ENCODE results near the gene GPR150. TPM values are rescaled to one million over a fixed set of nuclear protein-coding genes. Genes with fewer than 3 reads are reported as not detected.

Gene GPR150
- 1 to 10 TPM; 1.5 to 2.4 TPM for total RNA-seq
- polyA plus RNA-seq: 1 to 10 TPM; 3.1 to 6.1 TPM

DNA sequence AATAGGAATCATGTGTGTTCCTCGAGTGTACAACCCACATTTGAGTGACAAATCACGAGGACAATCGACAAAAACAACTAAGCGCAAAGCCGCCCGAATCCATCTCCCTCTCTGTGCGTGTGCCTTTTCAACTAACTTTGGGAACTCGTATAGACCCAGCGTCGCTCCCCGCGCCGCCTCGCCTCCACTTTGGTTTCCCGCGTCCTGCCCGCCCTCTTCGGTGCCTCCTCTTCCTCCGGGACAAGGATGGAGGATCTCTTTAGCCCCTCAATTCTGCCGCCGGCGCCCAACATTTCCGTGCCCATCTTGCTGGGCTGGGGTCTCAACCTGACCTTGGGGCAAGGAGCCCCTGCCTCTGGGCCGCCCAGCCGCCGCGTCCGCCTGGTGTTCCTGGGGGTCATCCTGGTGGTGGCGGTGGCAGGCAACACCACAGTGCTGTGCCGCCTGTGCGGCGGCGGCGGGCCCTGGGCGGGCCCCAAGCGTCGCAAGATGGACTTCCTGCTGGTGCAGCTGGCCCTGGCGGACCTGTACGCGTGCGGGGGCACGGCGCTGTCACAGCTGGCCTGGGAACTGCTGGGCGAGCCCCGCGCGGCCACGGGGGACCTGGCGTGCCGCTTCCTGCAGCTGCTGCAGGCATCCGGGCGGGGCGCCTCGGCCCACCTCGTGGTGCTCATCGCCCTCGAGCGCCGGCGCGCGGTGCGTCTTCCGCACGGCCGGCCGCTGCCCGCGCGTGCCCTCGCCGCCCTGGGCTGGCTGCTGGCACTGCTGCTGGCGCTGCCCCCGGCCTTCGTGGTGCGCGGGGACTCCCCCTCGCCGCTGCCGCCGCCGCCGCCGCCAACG lies at the start of gene GPR150:
TSS of gene GPR150 (plus strand) at position 58 of the 840 bp plus-strand sequence. CDS start at position 247, 189 bp downstream.
- H3K27me3 ChIP-seq (ENCODE audit: insufficient read depth, low read length): no peaks in the 10 kb centered on the region
- H3K27ac Mint-ChIP-seq: peak within 1 kb of the TSS; percentile 23 to 95 (median 86)
- no peaks in the 10 kb centered on the region for H3K27me3 Mint-ChIP-seq
- peak within 1 kb of the TSS; percentile 90 to 97 (median 94) for H3K4me3 Mint-ChIP-seq
- H3K4me3 ChIP-seq (ENCODE audit: low read length in 2 of 2): peak within 1 kb of the TSS; percentile 38 to 73
- ChIA-PET CTCF (ENCODE audit: partially characterized antibody) (interaction anchor here (7.7 kb wide), 1 partner anchor 24 kb away, joined by 89 read pairs; the partner anchor contains the start of gene RFESD), POLR2A (ENCODE audit: partially characterized antibody) (interaction anchor here (0.7 to 5.8 kb wide), 8 partner anchors 9 to 1042 kb away, joined by 3 to 110 read pairs (median 7); partner anchors contain the start of genes ARSK, CAST, RFESD and SKIC3)
- H3K36me3 ChIP-seq (ENCODE audit: insufficient read depth, low read length): no peaks in the 10 kb centered on the region
- no peaks in the 10 kb centered on the region for H3K9me3 ChIP-seq (ENCODE audit: control insufficient read depth in 1 of 2, low read length in 2 of 2)
- DNase-seq: peak; percentile 58 to 72 (median 64)
- intact Hi-C loops (cut with micrococcal nuclease): loop anchor here (1.0 to 5.0 kb wide), 2 partner anchors 65 to 342 kb away; partner anchors contain the start of genes ARSK and ELL2
- peaks cover 0 to 2% (median 0%) of the 10 kb centered on the region in 8 donors for H3K9me3 Mint-ChIP-seq
- H3K27ac ChIP-seq (ENCODE audit: low read depth, low read length): peak within 1 kb of the TSS; percentile 69
- H3K36me3 Mint-ChIP-seq: peaks cover 3 to 5% of the 10 kb centered on the region in 2 donors
- peaks cover 57 to 76% (median 67%) of the 10 kb centered on the region in 4 donors for H3K4me1 Mint-ChIP-seq
- H3K4me1 ChIP-seq (ENCODE audit: insufficient read depth, low read length): peaks cover 72% of the 10 kb centered on the region

DNA sequence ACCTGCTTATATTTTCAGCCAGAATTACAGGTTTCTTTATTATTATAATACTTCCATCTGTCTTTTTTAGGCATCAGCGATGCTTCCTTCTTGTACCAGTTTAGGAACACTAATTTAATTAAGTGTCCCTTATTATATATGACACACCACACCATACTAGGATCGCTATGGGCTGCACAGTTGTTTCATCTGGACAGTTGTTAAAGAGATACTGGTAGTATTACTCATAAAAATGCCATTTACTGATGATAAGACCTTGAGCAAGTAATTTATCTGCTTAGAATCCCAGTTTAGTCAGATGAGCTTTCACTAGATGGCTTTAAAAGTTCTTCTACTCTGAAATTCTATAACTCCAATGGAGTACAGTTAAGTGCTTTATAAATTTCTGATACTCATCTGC lies 47.9 kb upstream of the GPR150 start:
- Mint-ChIP-seq H3K27ac (no peak overlapping the region), H3K4me3 (no peak overlapping the region), H3K36me3 (peaks cover 62 to 64% of the 10 kb centered on the region in 2 donors), H3K27me3 (no peaks in the 10 kb centered on the region), H3K4me1 (peaks cover 0 to 5% (median 2%) of the 10 kb centered on the region in 4 donors), H3K9me3 (no peaks in the 10 kb centered on the region)
- Histone ChIP-seq H3K4me3 (ENCODE audit: low read length in 2 of 2) (no peak overlapping the region), H3K27ac (ENCODE audit: low read depth, low read length) (no peak overlapping the region), H3K36me3 (ENCODE audit: insufficient read depth, low read length) (peaks cover 20% of the 10 kb centered on the region), H3K9me3 (ENCODE audit: control insufficient read depth in 1 of 2, low read length in 2 of 2) (no peaks in the 10 kb centered on the region), H3K4me1 (ENCODE audit: insufficient read depth, low read length) (no peaks in the 10 kb centered on the region), H3K27me3 (ENCODE audit: insufficient read depth, low read length) (no peaks in the 10 kb centered on the region)
- intact Hi-C loops (cut with micrococcal nuclease): no loop called here
- POLR2A ChIA-PET (ENCODE audit: partially characterized antibody): no interaction called here
- DNase-seq: no peak
- CTCF ChIA-PET (ENCODE audit: partially characterized antibody): no interaction called here

DNA sequence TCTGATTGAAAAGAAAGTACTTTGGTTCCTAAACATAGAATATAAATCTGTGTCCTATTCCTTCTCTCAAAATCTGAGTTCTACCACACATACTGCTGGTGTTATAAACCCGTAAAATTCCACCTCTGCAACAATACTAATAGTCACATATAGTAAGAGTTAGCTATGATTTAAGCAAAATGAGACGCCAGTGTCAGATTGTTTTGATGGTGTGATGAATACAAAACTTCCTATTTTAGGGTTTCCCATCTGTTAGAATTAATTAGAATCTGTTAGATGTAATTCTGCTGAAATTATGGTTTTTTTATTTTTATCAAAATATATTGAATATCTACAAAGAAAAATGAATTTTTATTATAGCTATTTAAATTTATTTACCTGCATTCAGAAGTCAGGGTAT lies 38.3 kb upstream of the GPR150 start:
- Mint-ChIP-seq H3K4me3 (no peak overlapping the region), H3K36me3 (peaks cover 21 to 30% of the 10 kb centered on the region in 2 donors), H3K9me3 (no peaks in the 10 kb centered on the region), H3K27me3 (no peaks in the 10 kb centered on the region), H3K27ac (no peak overlapping the region), H3K4me1 (peaks cover 0 to 3% (median under 1%) of the 10 kb centered on the region in 4 donors)
- ChIA-PET POLR2A (ENCODE audit: partially characterized antibody) (no interaction called here), CTCF (ENCODE audit: partially characterized antibody) (interaction anchor here (1.3 kb wide), 1 partner anchor 27 kb away, joined by 3 read pairs; the partner anchor contains the start of genes ARSK and SKIC3)
- H3K36me3 ChIP-seq (ENCODE audit: insufficient read depth, low read length): peaks cover 7% of the 10 kb centered on the region
- no peak for DNase-seq
- H3K27me3 ChIP-seq (ENCODE audit: insufficient read depth, low read length): no peaks in the 10 kb centered on the region
- no peaks in the 10 kb centered on the region for H3K4me1 ChIP-seq (ENCODE audit: insufficient read depth, low read length)
- intact Hi-C loops (cut with micrococcal nuclease): no loop called here
- H3K27ac ChIP-seq (ENCODE audit: low read depth, low read length): no peak overlapping the region
- no peak overlapping the region for H3K4me3 ChIP-seq (ENCODE audit: low read length in 2 of 2)
- H3K9me3 ChIP-seq (ENCODE audit: control insufficient read depth in 1 of 2, low read length in 2 of 2): no peaks in the 10 kb centered on the region

DNA sequence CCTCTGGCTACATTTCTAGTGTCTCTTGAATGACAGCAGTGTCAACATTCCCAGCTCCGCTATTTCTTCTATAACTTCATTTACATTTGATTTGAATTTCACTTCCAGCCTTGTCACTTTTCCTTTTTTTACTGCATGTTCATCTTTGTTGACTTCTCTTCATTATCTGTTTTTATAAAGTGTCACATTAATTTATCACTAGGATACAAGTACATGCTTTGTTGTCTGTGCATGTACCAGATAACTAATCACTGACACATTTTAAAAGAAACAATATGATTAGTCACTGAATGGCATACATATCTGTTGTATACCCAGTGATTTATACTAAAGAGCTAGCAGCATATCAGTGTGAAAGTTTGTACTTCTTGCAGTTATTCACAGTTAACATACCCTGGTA lies 35.9 kb upstream of the GPR150 start:
- no peak overlapping the region for H3K4me3 Mint-ChIP-seq
- CTCF ChIA-PET (ENCODE audit: partially characterized antibody): no interaction called here
- H3K9me3 Mint-ChIP-seq: no peaks in the 10 kb centered on the region

DNA sequence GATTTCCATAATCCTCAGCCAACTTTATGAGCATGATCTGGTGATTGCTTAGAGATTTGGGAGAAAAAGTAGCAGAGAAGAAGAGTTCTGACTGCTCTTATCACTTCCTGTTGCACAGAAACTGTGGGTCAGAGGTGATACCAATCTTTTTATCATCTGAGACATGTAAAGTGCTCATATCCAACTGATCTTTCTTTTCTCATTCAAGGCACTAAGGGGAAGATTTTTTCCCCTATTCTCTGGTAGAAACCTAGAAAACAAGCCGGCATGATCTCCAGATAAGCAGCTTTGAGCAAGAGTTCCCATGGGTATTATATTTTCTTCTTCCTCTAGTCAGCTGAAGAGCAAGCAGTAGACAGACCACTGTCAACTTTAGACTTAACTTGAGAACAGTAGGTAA lies 29.0 kb upstream of the GPR150 start:
- Histone ChIP-seq H3K27me3 (ENCODE audit: insufficient read depth, low read length) (no peaks in the 10 kb centered on the region), H3K4me1 (ENCODE audit: insufficient read depth, low read length) (peaks cover 17% of the 10 kb centered on the region), H3K36me3 (ENCODE audit: insufficient read depth, low read length) (no peaks in the 10 kb centered on the region), H3K4me3 (ENCODE audit: low read length in 2 of 2) (no peak overlapping the region), H3K9me3 (ENCODE audit: control insufficient read depth in 1 of 2, low read length in 2 of 2) (no peaks in the 10 kb centered on the region), H3K27ac (ENCODE audit: low read depth, low read length) (no peak overlapping the region)
- Mint-ChIP-seq H3K27ac (peak overlapping the region; percentile 3 to 85 (median 60)), H3K36me3 (peaks cover 7 to 16% of the 10 kb centered on the region in 2 donors), H3K4me3 (peak overlapping the region in 4 of 8 donors; percentile 8 to 62 (median 61)), H3K27me3 (no peaks in the 10 kb centered on the region), H3K4me1 (peaks cover 16 to 24% (median 20%) of the 10 kb centered on the region in 4 donors), H3K9me3 (no peaks in the 10 kb centered on the region)
- POLR2A ChIA-PET (ENCODE audit: partially characterized antibody): no interaction called here
- CTCF ChIA-PET (ENCODE audit: partially characterized antibody): no interaction called here
- peak in 2 of 5 donors; percentile 1 for DNase-seq
- intact Hi-C loops (cut with micrococcal nuclease): loop anchor here (5.0 kb wide), 1 partner anchor 34 kb away; the partner anchor contains the start of gene ARSK

More for the DNA sequence above, 35.9 kb upstream of the GPR150 start:
- H3K4me1 ChIP-seq (ENCODE audit: insufficient read depth, low read length): no peaks in the 10 kb centered on the region
- H3K27ac ChIP-seq (ENCODE audit: low read depth, low read length): no peak overlapping the region
- H3K27me3 Mint-ChIP-seq: no peaks in the 10 kb centered on the region
- intact Hi-C loops (cut with micrococcal nuclease): no loop called here
- peaks cover 17 to 31% of the 10 kb centered on the region in 2 donors for H3K36me3 Mint-ChIP-seq
- no peaks in the 10 kb centered on the region for H3K9me3 ChIP-seq (ENCODE audit: control insufficient read depth in 1 of 2, low read length in 2 of 2)
- H3K4me1 Mint-ChIP-seq: peaks cover 0 to 2% (median under 1%) of the 10 kb centered on the region in 4 donors
- H3K27me3 ChIP-seq (ENCODE audit: insufficient read depth, low read length): no peaks in the 10 kb centered on the region
- peaks cover 7% of the 10 kb centered on the region for H3K36me3 ChIP-seq (ENCODE audit: insufficient read depth, low read length)
- no peak for DNase-seq
- no peak overlapping the region for H3K27ac Mint-ChIP-seq
- POLR2A ChIA-PET (ENCODE audit: partially characterized antibody): no interaction called here
- no peak overlapping the region for H3K4me3 ChIP-seq (ENCODE audit: low read length in 2 of 2)

DNA sequence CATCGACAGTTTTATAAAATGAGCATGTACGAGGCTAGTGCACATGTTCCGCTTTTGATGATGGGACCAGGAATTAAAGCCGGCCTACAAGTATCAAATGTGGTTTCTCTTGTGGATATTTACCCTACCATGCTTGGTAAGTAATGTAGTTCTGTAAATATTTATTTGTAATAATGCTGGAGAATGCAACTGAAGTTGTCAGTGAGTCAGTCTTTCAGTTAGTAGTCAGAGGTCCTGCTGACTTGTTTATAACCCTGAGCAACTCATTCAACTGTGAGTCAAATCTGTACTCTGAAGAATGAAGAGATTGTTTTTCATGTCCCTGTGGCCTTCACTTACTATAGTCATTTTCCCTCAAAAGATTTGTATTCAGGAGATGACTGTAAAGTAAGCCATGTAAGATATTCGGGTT lies 28.4 kb upstream of the GPR150 start:
- peak overlapping the region in 5 of 7 donors; percentile 13 to 85 (median 68) for H3K27ac Mint-ChIP-seq
- DNase-seq: no peak
- Histone ChIP-seq H3K4me1 (ENCODE audit: insufficient read depth, low read length) (peaks cover 17% of the 10 kb centered on the region), H3K27me3 (ENCODE audit: insufficient read depth, low read length) (no peaks in the 10 kb centered on the region), H3K27ac (ENCODE audit: low read depth, low read length) (no peak overlapping the region), H3K9me3 (ENCODE audit: control insufficient read depth in 1 of 2, low read length in 2 of 2) (no peaks in the 10 kb centered on the region), H3K36me3 (ENCODE audit: insufficient read depth, low read length) (no peaks in the 10 kb centered on the region), H3K4me3 (ENCODE audit: low read length in 2 of 2) (no peak overlapping the region)
- peaks cover 16 to 24% (median 20%) of the 10 kb centered on the region in 4 donors for H3K4me1 Mint-ChIP-seq
- ChIA-PET CTCF (ENCODE audit: partially characterized antibody) (no interaction called here), POLR2A (ENCODE audit: partially characterized antibody) (no interaction called here)
- no peak overlapping the region for H3K4me3 Mint-ChIP-seq
- H3K27me3 Mint-ChIP-seq: no peaks in the 10 kb centered on the region
- intact Hi-C loops (cut with micrococcal nuclease): loop anchor here (5.0 kb wide), 1 partner anchor 34 kb away; the partner anchor contains the start of gene ARSK
- no peaks in the 10 kb centered on the region for H3K9me3 Mint-ChIP-seq
- H3K36me3 Mint-ChIP-seq: peaks cover 7 to 16% of the 10 kb centered on the region in 2 donors

DNA sequence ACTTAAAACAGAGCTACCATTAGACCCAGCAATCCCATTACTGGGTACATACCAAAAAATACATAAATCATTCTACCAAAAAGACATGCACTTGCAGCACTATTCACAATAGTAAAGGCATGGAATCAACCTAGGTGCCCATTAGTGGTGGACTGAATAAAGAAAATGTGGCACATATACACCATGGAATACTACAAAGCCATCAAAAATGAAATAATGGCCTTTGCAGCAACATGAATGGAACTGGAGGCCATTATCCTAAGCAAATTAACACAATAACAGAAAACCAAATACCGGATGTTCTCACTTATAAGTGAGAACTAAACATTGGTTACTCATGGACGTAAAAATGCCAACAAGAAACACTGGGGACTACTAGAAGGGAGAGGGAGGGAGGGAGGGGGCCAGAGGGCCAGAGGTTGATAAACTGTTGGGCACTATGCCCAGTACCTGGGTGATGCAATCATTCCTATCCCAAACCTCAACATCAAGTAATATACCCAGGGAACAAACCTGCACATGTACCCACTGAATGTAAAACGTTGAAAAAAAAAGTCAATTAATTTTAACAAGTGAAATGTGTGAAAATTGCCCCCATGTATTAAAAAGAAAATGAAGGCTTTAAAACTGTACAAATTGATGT lies 24.5 kb upstream of the GPR150 start:
- H3K9me3 ChIP-seq (ENCODE audit: control insufficient read depth in 1 of 2, low read length in 2 of 2): no peaks in the 10 kb centered on the region
- intact Hi-C loops (cut with micrococcal nuclease): no loop called here
- H3K4me3 ChIP-seq (ENCODE audit: low read length in 2 of 2): no peak overlapping the region
- peaks cover 10 to 20% of the 10 kb centered on the region in 2 donors for H3K36me3 Mint-ChIP-seq
- no peaks in the 10 kb centered on the region for H3K9me3 Mint-ChIP-seq
- CTCF ChIA-PET (ENCODE audit: partially characterized antibody): no interaction called here
- H3K4me3 Mint-ChIP-seq: no peak overlapping the region
- no peak overlapping the region for H3K27ac Mint-ChIP-seq
- peaks cover 15% of the 10 kb centered on the region for H3K4me1 ChIP-seq (ENCODE audit: insufficient read depth, low read length)
- no peaks in the 10 kb centered on the region for H3K36me3 ChIP-seq (ENCODE audit: insufficient read depth, low read length)
- no peaks in the 10 kb centered on the region for H3K27me3 Mint-ChIP-seq
- peaks cover 13 to 26% (median 16%) of the 10 kb centered on the region in 4 donors for H3K4me1 Mint-ChIP-seq
- H3K27me3 ChIP-seq (ENCODE audit: insufficient read depth, low read length): no peaks in the 10 kb centered on the region
- H3K27ac ChIP-seq (ENCODE audit: low read depth, low read length): no peak overlapping the region
- POLR2A ChIA-PET (ENCODE audit: partially characterized antibody): no interaction called here
- DNase-seq: no peak
